NCI-H774 (cell line): Measurements from ENCODE around the gene TMEM37.
A peak's percentile ranks its signal among the peaks of the same experiment; 100 is the strongest.

Experiments used
- DNase-seq: peaks from one replicate; lab custom pipeline; 2025; lab: John Stamatoyannopoulos, UW

Gene TMEM37

GRCh38 chr2:119433636-119434327 lies 2.1 kb downstream of the TMEM37 start:
- DNase-seq: no peak

GRCh38 chr2:119434664-119435063 lies 3.0 kb downstream of the TMEM37 start:
- DNase-seq: no peak

- no peak for DNase-seq
Observed at GRCh38 chr2:119435081-119435952, 3.7 kb downstream of the TMEM37 start.

GRCh38 chr2:119435953-119436297 lies 4.3 kb downstream of the TMEM37 start:
- no peak for DNase-seq

GRCh38 chr2:119436993-119437772 lies 5.5 kb downstream of the TMEM37 start:
- no peak for DNase-seq

GRCh38 chr2:119438128-119438656 lies 6.5 kb downstream of the TMEM37 start:
- DNase-seq: no peak

- DNase-seq: no peak
Observed at GRCh38 chr2:119438726-119439284, 7.2 kb downstream of the TMEM37 start.

- DNase-seq: no peak
Observed at GRCh38 chr2:119439574-119440500, 8.2 kb downstream of the TMEM37 start.

GRCh38 chr2:119440501-119440870 lies 8.8 kb downstream of the TMEM37 start:
- DNase-seq: no peak

- DNase-seq: no peak
Observed at GRCh38 chr2:119440873-119441272, 9.2 kb downstream of the TMEM37 start.

GRCh38 chr2:119441376-119442225 lies 9.9 kb downstream of the TMEM37 start:
- DNase-seq: no peak

- DNase-seq: no peak
Observed at GRCh38 chr2:119442226-119442619, 10.6 kb downstream of the TMEM37 start.

GRCh38 chr2:119442850-119443249 lies 11.2 kb downstream of the TMEM37 start:
- no peak for DNase-seq

- DNase-seq: no peak
Observed at GRCh38 chr2:119446037-119446436, 14.4 kb downstream of the TMEM37 start.

GRCh38 chr2:119448427-119449141 lies 16.9 kb downstream of the TMEM37 start:
- no peak for DNase-seq

GRCh38 chr2:119449521-119449920 lies 17.9 kb downstream of the TMEM37 start:
- peak; percentile 61 for DNase-seq

GRCh38 chr2:119451336-119452050 lies 19.8 kb downstream of the TMEM37 start:
- DNase-seq: no peak

- no peak for DNase-seq
Observed at GRCh38 chr2:119453972-119454593, 22.4 kb downstream of the TMEM37 start.
